ENCODE measurements around the gene MBNL1.

GRCh38 chr3:152321200-152321954 is 52.6 kb downstream of the MBNL1 start:
- TF ChIP-seq POLR2A (IDR thresholded peaks at IDR 0.05; ENCODE audit: low read length) (no peak), GATA1 (IDR thresholded peaks at IDR 0.05; ENCODE audit: low read depth, low read length) (no peak)

Data from erythroblast (primary cell).